GDM1 (cell line): ENCODE data around the gene CBLC.
"Not testable (repeated sequence)": the region's sequence is repeated elsewhere in the genome, so short reads cannot be mapped to it uniquely, and the experiment has no call there.

Source experiments
- DNase-seq: peaks from one replicate; lab custom pipeline; 2025; lab: John Stamatoyannopoulos, UW

Gene CBLC

GRCh38 chr19:44819246-44819832 is 41.6 kb downstream of the CBLC start:
- no peak for DNase-seq

DNA sequence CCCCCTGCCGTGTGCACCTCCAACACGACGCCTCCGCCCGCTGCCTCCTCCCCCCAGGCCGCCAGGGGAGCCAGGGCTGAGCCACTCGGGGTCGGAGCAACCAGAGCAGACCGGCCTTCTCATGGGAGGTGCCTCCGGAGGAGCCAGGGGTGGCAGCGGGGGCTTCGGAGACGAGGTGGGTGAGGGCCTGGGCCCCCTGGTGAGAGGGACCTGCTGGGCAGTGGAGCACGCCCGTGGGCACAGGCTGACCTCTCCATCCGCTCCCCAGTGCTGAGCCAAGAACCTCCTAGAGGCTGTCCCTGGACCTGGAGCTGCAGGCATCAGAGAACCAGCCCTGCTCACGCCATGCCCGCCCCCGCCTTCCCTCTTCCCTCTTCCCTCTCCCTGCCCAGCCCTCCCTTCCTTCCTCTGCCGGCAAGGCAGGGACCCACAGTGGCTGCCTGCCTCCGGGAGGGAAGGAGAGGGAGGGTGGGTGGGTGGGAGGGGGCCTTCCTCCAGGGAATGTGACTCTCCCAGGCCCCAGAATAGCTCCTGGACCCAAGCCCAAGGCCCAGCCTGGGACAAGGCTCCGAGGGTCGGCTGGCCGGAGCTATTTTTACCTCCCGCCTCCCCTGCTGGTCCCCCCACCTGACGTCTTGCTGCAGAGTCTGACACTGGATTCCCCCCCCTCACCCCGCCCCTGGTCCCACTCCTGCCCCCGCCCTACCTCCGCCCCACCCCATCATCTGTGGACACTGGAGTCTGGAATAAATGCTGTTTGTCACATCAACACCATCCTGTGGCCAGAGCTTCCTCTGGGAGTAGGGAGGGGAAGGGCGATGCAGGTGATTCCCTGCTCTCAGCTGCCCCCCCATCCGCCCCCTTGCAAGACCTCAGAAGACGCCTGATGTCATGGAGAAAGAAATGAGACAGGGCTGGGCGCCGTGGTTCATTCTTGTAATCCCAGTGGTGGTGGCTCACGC is 43.2 kb downstream of the CBLC start:
- no peak for DNase-seq

DNA sequence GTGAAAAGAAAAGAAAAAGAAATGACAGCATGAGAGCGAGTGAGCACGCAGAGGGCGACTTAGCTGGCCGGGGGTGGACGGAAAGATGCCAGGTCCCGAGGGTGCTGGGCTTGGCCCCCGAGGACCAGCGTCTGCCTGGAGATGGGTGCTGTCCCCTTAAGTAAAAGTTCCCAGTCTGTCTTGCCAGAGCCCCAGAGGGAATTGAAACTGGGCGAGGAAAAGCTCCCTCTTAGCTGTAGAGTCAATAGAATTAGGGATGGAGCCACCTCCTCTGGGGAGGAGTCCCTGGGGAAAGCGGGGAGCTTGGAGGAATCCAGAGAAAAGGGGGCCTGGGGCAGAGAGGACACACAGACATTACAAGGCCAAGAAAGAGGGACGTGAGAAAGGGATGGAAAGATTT is 44.5 kb downstream of the CBLC start:
- no peak for DNase-seq

DNA sequence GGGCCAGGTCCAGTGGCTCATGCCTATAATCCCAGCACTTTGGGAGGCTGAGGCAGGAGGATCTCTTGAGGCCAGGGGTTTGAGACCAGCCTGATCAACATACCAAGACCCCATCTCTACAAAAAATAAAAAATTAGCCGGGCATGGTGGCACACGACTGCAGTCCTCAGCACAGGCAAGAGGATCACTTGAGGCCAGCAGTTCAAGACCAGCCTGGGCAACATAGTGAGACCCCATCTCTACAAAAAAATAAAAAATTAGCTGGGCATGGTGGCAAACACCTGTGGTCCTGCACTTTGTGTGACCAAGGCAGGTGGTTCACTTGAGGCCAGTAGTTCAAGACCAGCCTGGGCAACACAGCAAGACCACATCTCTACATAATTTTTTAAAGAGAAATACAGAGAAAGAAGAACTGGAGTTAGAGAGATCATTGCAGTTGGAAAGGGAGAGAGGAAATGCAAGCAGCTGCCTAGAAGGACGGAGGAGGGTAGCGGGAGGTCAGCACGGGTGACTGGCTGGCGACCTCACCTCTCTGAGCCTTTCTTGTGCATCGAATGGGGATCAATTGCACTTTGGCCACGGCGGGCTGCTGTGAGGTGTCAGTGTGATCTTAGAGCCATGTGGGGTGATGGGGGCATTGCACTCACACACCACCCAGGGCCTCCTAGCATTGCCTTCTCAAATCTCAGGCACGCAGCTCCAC is 45.1 kb downstream of the CBLC start:
- no peak for DNase-seq

DNA sequence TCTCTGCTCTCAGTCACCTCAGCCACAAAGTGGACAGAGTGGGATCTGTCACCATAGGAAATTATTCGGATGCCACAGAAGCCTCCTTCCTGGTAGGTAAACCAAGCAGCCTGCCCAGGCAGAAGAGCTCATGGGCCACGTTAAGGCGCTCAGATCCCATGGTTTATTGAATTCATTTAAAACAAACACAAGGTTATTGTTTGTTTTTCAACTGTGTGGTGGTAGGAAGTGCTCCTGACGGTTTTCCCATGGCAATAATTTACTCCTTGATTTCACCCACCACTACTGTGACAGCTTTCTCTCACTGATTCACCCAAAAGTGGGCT is 45.6 kb downstream of the CBLC start:
- DNase-seq = no peak

- DNase-seq = no peak
Observed at GRCh38 chr19:44824761-44825160, 47.1 kb downstream of the CBLC start.

GRCh38 chr19:44832875-44833274 is 55.2 kb downstream of the CBLC start:
- not testable (repeated sequence) for DNase-seq

GRCh38 chr19:44834399-44834798 is 56.7 kb downstream of the CBLC start:
- not testable (repeated sequence) for DNase-seq

GRCh38 chr19:44839276-44839675 is 61.6 kb downstream of the CBLC start:
- no peak for DNase-seq

DNA sequence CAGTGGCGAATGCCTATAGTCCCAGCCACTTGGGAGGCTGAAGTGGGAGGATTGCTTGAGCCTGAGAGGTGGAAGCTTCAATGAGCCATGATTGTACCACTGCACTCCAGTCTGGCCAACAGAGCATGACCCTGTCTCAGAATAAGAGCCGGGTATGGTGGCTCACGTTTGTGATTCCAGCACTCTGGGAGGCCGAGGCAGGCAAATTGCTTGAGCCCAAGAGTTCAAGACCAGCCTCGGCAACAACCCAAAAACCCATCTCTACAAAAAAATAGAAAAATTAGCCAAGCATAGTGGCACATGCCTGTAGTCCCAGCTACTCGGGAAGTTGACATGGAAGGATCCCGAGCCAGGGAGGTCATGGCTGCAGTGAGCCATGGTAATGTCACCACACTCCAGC is 63.1 kb downstream of the CBLC start:
- DNase-seq = no peak

GRCh38 chr19:44841231-44841630 is 63.5 kb downstream of the CBLC start:
- DNase-seq = no peak

GRCh38 chr19:44845286-44845611 is 67.6 kb downstream of the CBLC start:
- no peak for DNase-seq

- DNase-seq = peak; percentile 99
Observed at GRCh38 chr19:44845612-44846454, 68.1 kb downstream of the CBLC start, which contains the start of gene NECTIN2. Gene NECTIN2 (plus strand): TSS chr19:44846297. CDS start chr19:44846526, 229 bp downstream.

DNA sequence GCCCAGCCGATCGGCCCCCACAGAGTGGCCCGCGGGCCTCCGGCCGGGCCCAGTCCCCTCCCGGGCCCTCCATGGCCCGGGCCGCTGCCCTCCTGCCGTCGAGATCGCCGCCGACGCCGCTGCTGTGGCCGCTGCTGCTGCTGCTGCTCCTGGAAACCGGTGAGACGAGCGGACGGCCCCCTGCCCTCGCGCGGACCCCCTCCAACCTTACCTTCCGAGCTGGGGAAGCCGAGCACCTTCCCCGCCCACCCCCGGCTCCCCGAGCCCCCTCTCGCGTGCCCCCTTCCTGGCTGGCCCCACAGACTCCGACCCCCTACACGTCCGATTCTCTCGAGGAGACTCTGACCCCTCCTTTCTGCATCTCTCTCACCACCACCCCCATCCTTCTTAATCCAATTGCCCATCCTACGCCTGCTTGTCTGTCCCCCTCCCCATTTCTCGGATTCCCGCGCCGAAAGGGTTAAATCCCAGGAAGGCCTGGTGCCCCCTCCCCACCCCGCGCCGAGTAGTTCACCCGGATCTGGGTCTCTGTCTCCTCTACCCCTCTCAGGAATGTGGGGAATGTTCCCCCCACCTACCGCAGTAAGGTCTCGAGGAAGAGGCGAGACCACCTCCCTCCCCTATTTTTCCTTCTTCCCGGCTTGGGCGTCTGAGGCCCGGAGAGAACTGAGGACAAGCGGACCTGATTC is 68.9 kb downstream of the CBLC start:
- DNase-seq = no peak

GRCh38 chr19:44847144-44848035 is 69.7 kb downstream of the CBLC start:
- no peak for DNase-seq

DNA sequence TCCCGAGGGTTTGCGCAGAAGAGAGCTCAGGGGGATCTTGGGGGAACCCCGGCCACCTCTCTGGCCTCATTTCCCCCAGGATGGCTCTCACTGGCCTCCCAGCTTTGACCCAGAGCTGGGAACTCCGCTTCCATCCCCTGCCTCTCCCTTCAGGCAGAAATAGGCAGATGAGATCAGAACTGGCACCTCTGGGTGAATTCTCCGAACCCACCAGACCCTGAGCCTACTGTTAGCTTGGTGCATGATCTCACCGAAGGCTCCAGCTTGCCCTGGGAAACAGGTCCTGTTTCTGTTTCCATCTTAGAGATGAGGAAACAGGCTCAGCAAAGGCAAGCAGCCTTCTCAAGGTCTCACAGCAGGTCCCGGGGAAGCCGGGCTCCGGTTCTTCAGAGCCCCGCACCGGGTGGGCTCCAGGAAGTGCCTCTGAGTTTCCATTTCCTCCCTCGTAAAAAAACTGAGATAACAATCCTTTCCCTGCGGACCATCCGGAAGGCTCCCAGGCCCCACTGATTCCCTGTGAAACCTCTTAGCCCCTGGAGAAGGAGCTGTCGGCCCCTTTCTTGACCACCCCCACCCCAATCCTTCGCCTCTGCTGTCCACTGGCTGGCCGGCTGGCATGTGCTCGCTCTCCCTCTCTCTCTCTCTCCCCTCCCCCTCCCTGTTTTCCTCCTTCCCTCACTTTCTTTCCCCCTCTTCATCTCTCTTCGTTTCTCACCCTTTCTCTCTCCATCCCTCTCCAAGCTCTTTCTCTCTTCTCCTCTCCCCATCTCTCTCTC is 70.5 kb downstream of the CBLC start:
- no peak for DNase-seq

- no peak for DNase-seq
Observed at GRCh38 chr19:44848812-44849447, 71.2 kb downstream of the CBLC start.
